Cardiac muscle cell (in vitro differentiated cells and primary cell): ENCODE results near the gene KRTAP10-6. TPM values are rescaled to one million over a fixed set of nuclear protein-coding genes. Genes with fewer than 3 reads are reported as not detected.

Experiments used
- DNase-seq, 2 donors: peaks; one replicate each; pipeline versions ENCODE4 v3.0.0 to v3.0.0-alpha.2; 2010 to 2017; ENCODE audit warnings: low read depth in 1 of 2, low spot score in 1 of 2
- H3K27ac ChIP-seq: fragments of 200-600 bp; sonication (generic); 2 replicates; pipeline ENCODE4 v1.5.1; 2016
- H3K27me3 ChIP-seq: fragments of 200-600 bp; sonication (generic); 2 replicates; pipeline ENCODE4 v1.6.0; 2016; ENCODE audit warnings: control low read depth
- H3K36me3 ChIP-seq: fragments of 200-600 bp; sonication (generic); 2 replicates; pipeline ENCODE4 v1.5.1; 2016; ENCODE audit warnings: control low read depth
- H3K4me1 ChIP-seq: fragments of 200-600 bp; sonication (generic); 2 replicates; pipeline ENCODE4 v1.8.1; 2017; ENCODE audit warnings: low read depth, mild to moderate bottlenecking, mixed run types
- H3K4me3 ChIP-seq: fragments of 200-600 bp; sonication (generic); 2 replicates; pipeline ENCODE4 v1.5.1; 2016; ENCODE audit warnings: mild to moderate bottlenecking
- H3K9me3 ChIP-seq: fragments of 200-600 bp; sonication (generic); 2 replicates; pipeline ENCODE4 v1.5.1; 2017; ENCODE audit warnings: low read depth, mild to moderate bottlenecking, control low read depth
- CTCF ChIP-seq: IDR thresholded peaks from 2 replicates; pipeline ENCODE4 v1.5.1; 2012; ENCODE audit warnings: low read depth, mild to moderate bottlenecking, low read length
- polyA plus RNA-seq: library from polyadenylated mRNA; unstranded; fragments of >200 nt; fragmentation: Nextera tagmentation; extraction: Ambion mirVana; gene quantifications from 2 replicates; pipeline ENCODE4 v1.2.1, GENCODE V29; 2016
- total RNA-seq: library from RNA; depleted of rRNA; stranded (reverse); fragments of >200 nt; gene quantifications from 2 replicates; pipeline ENCODE4 v1.2.3, GENCODE V29; 2016

Gene KRTAP10-6
- total and polyA plus RNA-seq, 2 experiments from 2014 or later = 0.29 TPM; not detected in 1

- no peak for TF ChIP-seq CTCF
- H3K27ac ChIP-seq = peak overlapping the region; percentile 89
- DNase-seq = peak in 1 of 2 donors; percentile 66
Measured at GRCh38 chr21:44548922-44549321, 43.4 kb downstream of the KRTAP10-6 start.

GRCh38 chr21:44548381-44548780 lies 43.9 kb downstream of the KRTAP10-6 start:
- no peaks in the 10 kb centered on the region for H3K36me3 ChIP-seq
- DNase-seq = no peak
- peak overlapping the region; percentile 89 for H3K27ac ChIP-seq
- TF ChIP-seq CTCF = no peak
- peaks cover 14% of the 10 kb centered on the region for H3K4me1 ChIP-seq
- no peaks in the 10 kb centered on the region for H3K9me3 ChIP-seq
- H3K4me3 ChIP-seq = no peak overlapping the region
- no peaks in the 10 kb centered on the region for H3K27me3 ChIP-seq

More at GRCh38 chr21:44548922-44549321, 43.4 kb downstream of the KRTAP10-6 start:
- Histone ChIP-seq H3K27me3 (no peaks in the 10 kb centered on the region), H3K4me3 (no peak overlapping the region), H3K36me3 (no peaks in the 10 kb centered on the region), H3K9me3 (no peaks in the 10 kb centered on the region), H3K4me1 (peaks cover 14% of the 10 kb centered on the region)

- no peaks in the 10 kb centered on the region for H3K27me3 ChIP-seq
- H3K4me3 ChIP-seq = no peak overlapping the region
- no peaks in the 10 kb centered on the region for H3K9me3 ChIP-seq
- no peaks in the 10 kb centered on the region for H3K36me3 ChIP-seq
- no peak for DNase-seq
- no peak overlapping the region for H3K27ac ChIP-seq
- no peak for TF ChIP-seq CTCF
- peaks cover 14% of the 10 kb centered on the region for H3K4me1 ChIP-seq
Measured at GRCh38 chr21:44547656-44548331, 44.5 kb downstream of the KRTAP10-6 start.

- no peaks in the 10 kb centered on the region for H3K9me3 ChIP-seq
- H3K27ac ChIP-seq = no peak overlapping the region
- H3K4me1 ChIP-seq = peaks cover 14% of the 10 kb centered on the region
- no peaks in the 10 kb centered on the region for H3K36me3 ChIP-seq
- H3K27me3 ChIP-seq = no peaks in the 10 kb centered on the region
- no peak for DNase-seq
- no peak for TF ChIP-seq CTCF
- H3K4me3 ChIP-seq = no peak overlapping the region
Measured at GRCh38 chr21:44544566-44544965, 47.7 kb downstream of the KRTAP10-6 start.

- TF ChIP-seq CTCF = no peak
- H3K4me1 ChIP-seq = no peaks in the 10 kb centered on the region
- H3K27me3 ChIP-seq = no peaks in the 10 kb centered on the region
- no peak for DNase-seq
- H3K4me3 ChIP-seq = no peak overlapping the region
- no peaks in the 10 kb centered on the region for H3K36me3 ChIP-seq
- H3K27ac ChIP-seq = no peak overlapping the region
- no peaks in the 10 kb centered on the region for H3K9me3 ChIP-seq
Measured at GRCh38 chr21:44542716-44543115, 49.6 kb downstream of the KRTAP10-6 start.

Other genes with a start within 250 kb of the KRTAP10-6 start
- gene TRPM2, start 238.9 kb downstream of the KRTAP10-6 start, total RNA-seq = not detected in 2 replicates
- not detected in 2 replicates for gene TRPM2, start 238.9 kb downstream of the KRTAP10-6 start, polyA plus RNA-seq
- 5.9 and 9.5 TPM in 2 replicates for gene LRRC3, start 137.0 kb downstream of the KRTAP10-6 start, total RNA-seq
- gene LRRC3, start 137.0 kb downstream of the KRTAP10-6 start, polyA plus RNA-seq = 3.3 and 4.1 TPM in 2 replicates
- gene KRTAP10-1, start 52.3 kb downstream of the KRTAP10-6 start, total RNA-seq = not detected in 2 replicates
- gene KRTAP10-1, start 52.3 kb downstream of the KRTAP10-6 start, polyA plus RNA-seq = 0.56 TPM in 1 of 2 replicates, not detected in the other
- gene KRTAP10-2, start 41.0 kb downstream of the KRTAP10-6 start, total RNA-seq = not detected in 2 replicates
- gene KRTAP10-2, start 41.0 kb downstream of the KRTAP10-6 start, polyA plus RNA-seq = 0.55 TPM in 1 of 2 replicates, not detected in the other
- not detected in 2 replicates for gene KRTAP10-3, start 33.7 kb downstream of the KRTAP10-6 start, total RNA-seq
- not detected in 2 replicates for gene KRTAP10-3, start 33.7 kb downstream of the KRTAP10-6 start, polyA plus RNA-seq
- gene KRTAP10-4, start 18.8 kb downstream of the KRTAP10-6 start, total RNA-seq = not detected in 2 replicates
- gene KRTAP10-4, start 18.8 kb downstream of the KRTAP10-6 start, polyA plus RNA-seq = 0.16 TPM in 1 of 2 replicates, not detected in the other
- not detected in 2 replicates for gene KRTAP10-5, start 11.9 kb downstream of the KRTAP10-6 start, total RNA-seq
- not detected in 2 replicates for gene KRTAP10-5, start 11.9 kb downstream of the KRTAP10-6 start, polyA plus RNA-seq
- not detected in 2 replicates for gene KRTAP10-7, start 8.1 kb upstream of the KRTAP10-6 start, total RNA-seq
- not detected in 2 replicates for gene KRTAP10-7, start 8.1 kb upstream of the KRTAP10-6 start, polyA plus RNA-seq
- gene KRTAP10-8, start 19.6 kb upstream of the KRTAP10-6 start, total RNA-seq = not detected in 2 replicates
- not detected in 2 replicates for gene KRTAP10-8, start 19.6 kb upstream of the KRTAP10-6 start, polyA plus RNA-seq
- gene KRTAP10-9, start 34.6 kb upstream of the KRTAP10-6 start, total RNA-seq = not detected in 2 replicates
- gene KRTAP10-9, start 34.6 kb upstream of the KRTAP10-6 start, polyA plus RNA-seq = not detected in 2 replicates
- not detected in 2 replicates for gene KRTAP10-10, start 44.9 kb upstream of the KRTAP10-6 start, total RNA-seq
- not detected in 2 replicates for gene KRTAP10-10, start 44.9 kb upstream of the KRTAP10-6 start, polyA plus RNA-seq
- gene KRTAP10-11, start 53.9 kb upstream of the KRTAP10-6 start, total RNA-seq = not detected in 2 replicates
- not detected in 2 replicates for gene KRTAP10-11, start 53.9 kb upstream of the KRTAP10-6 start, polyA plus RNA-seq
- not detected in 2 replicates for gene KRTAP12-4, start 62.2 kb upstream of the KRTAP10-6 start, total RNA-seq
- not detected in 2 replicates for gene KRTAP12-4, start 62.2 kb upstream of the KRTAP10-6 start, polyA plus RNA-seq
- not detected in 2 replicates for gene KRTAP12-3, start 65.4 kb upstream of the KRTAP10-6 start, total RNA-seq
- not detected in 2 replicates for gene KRTAP12-3, start 65.4 kb upstream of the KRTAP10-6 start, polyA plus RNA-seq
- gene KRTAP12-2, start 74.4 kb upstream of the KRTAP10-6 start, total RNA-seq = not detected in 2 replicates
- not detected in 2 replicates for gene KRTAP12-2, start 74.4 kb upstream of the KRTAP10-6 start, polyA plus RNA-seq
- gene KRTAP12-1, start 89.7 kb upstream of the KRTAP10-6 start, total RNA-seq = not detected in 2 replicates
- not detected in 2 replicates for gene KRTAP12-1, start 89.7 kb upstream of the KRTAP10-6 start, polyA plus RNA-seq
- not detected in 2 replicates for gene KRTAP10-12, start 104.7 kb upstream of the KRTAP10-6 start, total RNA-seq
- not detected in 2 replicates for gene KRTAP10-12, start 104.7 kb upstream of the KRTAP10-6 start, polyA plus RNA-seq
- gene TSPEAR, start 119.1 kb upstream of the KRTAP10-6 start, total RNA-seq = 2.8 and 3.2 TPM in 2 replicates
- gene TSPEAR, start 119.1 kb upstream of the KRTAP10-6 start, polyA plus RNA-seq = 3.4 and 5.3 TPM in 2 replicates
- gene UBE2G2, start 209.3 kb upstream of the KRTAP10-6 start, total RNA-seq = 47.8 and 79.4 TPM in 2 replicates
- gene UBE2G2, start 209.3 kb upstream of the KRTAP10-6 start, polyA plus RNA-seq = 78.7 and 86.4 TPM in 2 replicates
- 63.0 and 89.8 TPM in 2 replicates for gene SUMO3, start 225.6 kb upstream of the KRTAP10-6 start, total RNA-seq
- 95.9 and 121 TPM in 2 replicates for gene SUMO3, start 225.6 kb upstream of the KRTAP10-6 start, polyA plus RNA-seq